ENCODE data around the gene GPATCH2. TPM values are rescaled to one million over a fixed set of nuclear protein-coding genes. Genes with fewer than 3 reads are reported as not detected.

The GPATCH2 gene
- total and polyA plus RNA-seq, 10 of the 15 experiments (the other 5 are each of a cell fraction or from before 2014, with no cell fraction given), result 3.2 to 12.2 (median 5.4) TPM

DNA sequence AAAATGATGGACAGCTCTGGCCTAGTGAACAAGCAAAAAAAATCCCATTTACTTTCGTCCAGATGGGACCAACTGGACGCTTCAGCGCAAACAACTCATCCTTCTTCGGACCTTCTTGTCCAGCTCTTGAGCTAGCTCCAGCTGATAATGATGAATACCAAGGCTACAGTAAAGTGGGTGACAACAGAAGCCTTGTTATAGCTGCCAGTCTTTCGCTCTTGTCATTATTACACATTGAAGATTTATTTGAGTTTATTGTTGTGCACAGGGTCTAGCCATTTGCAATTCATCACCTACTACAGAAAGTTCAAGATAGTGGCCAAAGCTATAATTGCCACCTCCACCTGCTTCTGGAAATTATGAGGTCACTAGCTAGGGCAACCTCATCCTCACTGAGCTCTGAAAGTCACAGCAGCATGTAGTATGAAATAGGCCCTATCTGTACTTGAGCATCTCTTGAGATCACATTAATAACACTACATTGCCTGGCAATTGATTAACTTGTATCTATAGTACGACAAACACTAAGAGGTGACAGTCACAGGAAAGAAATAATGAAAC, 76.9 kb downstream of the GPATCH2 start:
- no peak overlapping the region for H3K4me3 ChIP-seq
- H4K20me1 ChIP-seq (ENCODE audit: control insufficient read depth, insufficient read depth), result no peaks in the 10 kb centered on the region
- no peak overlapping the region for H3K9ac ChIP-seq (ENCODE audit: control insufficient read depth, insufficient read depth, low read length)
- RAD21 ChIA-PET (ENCODE audit: unreplicated experiment), result no interaction called here
- intact Hi-C loops (cut with micrococcal nuclease; ENCODE audit: unreplicated experiment), result no loop called here
- ATAC-seq, result no peak
- SMC1A ChIA-PET (ENCODE audit: uncharacterized antibody, unreplicated experiment), result no interaction called here
- no peak overlapping the region for H3K4me2 ChIP-seq (ENCODE audit: control insufficient read depth, insufficient read depth)
- no peaks in the 10 kb centered on the region for H3K79me2 ChIP-seq (ENCODE audit: control insufficient read depth, insufficient read depth, low read length)
- POLR2A ChIA-PET, result no interaction called here
- DNase-seq (ENCODE audit: low read depth, low spot score), result no peak
- no peak for TF ChIP-seq RAD51 (IDR thresholded peaks at IDR 0.05)
- TF ChIP-seq MEF2A (IDR thresholded peaks at IDR 0.05; ENCODE audit: insufficient read depth, low read depth, low read length), result no peak
- no peak for TF ChIP-seq HCFC1 (IDR thresholded peaks at IDR 0.05; ENCODE audit: low read length)
- no peak for TF ChIP-seq PAX5 (IDR thresholded peaks at IDR 0.05; ENCODE audit: borderline replicate concordance, low read depth, low read length)
- no peak for FAIRE-seq
- no TSS peak for BruUV-seq (replicated peaks)
- WGBS (ENCODE audit: insufficient coverage, insufficient replicate concordance, low lambda C conversion rate, missing lambda C conversion rate), result 97% methylated on average over 6 of the region's 6 CpGs
- H2AFZ ChIP-seq (ENCODE audit: control insufficient read depth, low read depth, low read length), result no peak overlapping the region
- in situ Hi-C loops (cut with MboI), result no loop called here
- no peaks in the 10 kb centered on the region for H3K27me3 ChIP-seq (replicated peaks in 1 of 2; ENCODE audit: control insufficient read depth in 2 of 2, insufficient read depth in 2 of 2, low read length in 1 of 2)
- CTCF ChIA-PET, result interaction anchor here (1.0 kb wide), 2 partner anchors 55 to 191 kb away, joined by 3 read pairs; no protein-coding TSS in a partner anchor
- no peak overlapping the region for H3K27ac ChIP-seq (ENCODE audit: control insufficient read depth, insufficient read depth)
- no peaks in the 10 kb centered on the region for H3K4me1 ChIP-seq (ENCODE audit: control insufficient read depth, insufficient read depth, low read length)
- H3K36me3 ChIP-seq (ENCODE audit: control insufficient read depth in 2 of 2, insufficient read depth in 2 of 2, low read length in 1 of 2), result no peaks in the 10 kb centered on the region
- no peaks in the 10 kb centered on the region for H3K9me3 ChIP-seq (replicated peaks; ENCODE audit: control insufficient read depth, insufficient read depth, low read length)

- 21% methylated on average over 1 of the region's 1 CpG for WGBS (ENCODE audit: insufficient coverage, insufficient replicate concordance, low lambda C conversion rate, missing lambda C conversion rate)
- in situ Hi-C loops (cut with MboI) (no loop called here), intact Hi-C loops (cut with micrococcal nuclease; ENCODE audit: unreplicated experiment) (no loop called here)
- H3K4me1 ChIP-seq (ENCODE audit: control insufficient read depth, insufficient read depth, low read length), result no peaks in the 10 kb centered on the region
- no peak overlapping the region for H3K9ac ChIP-seq (ENCODE audit: control insufficient read depth, insufficient read depth, low read length)
- no peaks in the 10 kb centered on the region for H3K9me3 ChIP-seq (replicated peaks; ENCODE audit: control insufficient read depth, insufficient read depth, low read length)
- H3K36me3 ChIP-seq (ENCODE audit: control insufficient read depth in 2 of 2, insufficient read depth in 2 of 2, low read length in 1 of 2), result no peaks in the 10 kb centered on the region
- POLR2A ChIA-PET, result no interaction called here
- CTCF ChIA-PET, result no interaction called here
- no peak for FAIRE-seq
- BruUV-seq (replicated peaks), result no TSS peak
- no peak overlapping the region for H3K4me2 ChIP-seq (ENCODE audit: control insufficient read depth, insufficient read depth)
- H2AFZ ChIP-seq (ENCODE audit: control insufficient read depth, low read depth, low read length), result no peak overlapping the region
- no peaks in the 10 kb centered on the region for H4K20me1 ChIP-seq (ENCODE audit: control insufficient read depth, insufficient read depth)
- SMC1A ChIA-PET (ENCODE audit: uncharacterized antibody, unreplicated experiment), result no interaction called here
- no peaks in the 10 kb centered on the region for H3K79me2 ChIP-seq (ENCODE audit: control insufficient read depth, insufficient read depth, low read length)
- no peaks in the 10 kb centered on the region for H3K27me3 ChIP-seq (replicated peaks in 1 of 2; ENCODE audit: control insufficient read depth in 2 of 2, insufficient read depth in 2 of 2, low read length in 1 of 2)
- RAD21 ChIA-PET (ENCODE audit: unreplicated experiment), result no interaction called here
- ATAC-seq, result no peak
- H3K4me3 ChIP-seq, result no peak overlapping the region
- no peak for DNase-seq (ENCODE audit: low read depth, low spot score)
- H3K27ac ChIP-seq (ENCODE audit: control insufficient read depth, insufficient read depth), result no peak overlapping the region
- TF ChIP-seq EGR1 (IDR thresholded peaks at IDR 0.05; ENCODE audit: borderline replicate concordance in 1 of 2, low read depth in 2 of 2, low read length in 2 of 2) (no peak), ZNF24 (IDR thresholded peaks at IDR 0.05) (no peak), POU2F2 (IDR thresholded peaks at IDR 0.05; ENCODE audit: borderline replicate concordance, low read depth, low read length) (no peak), TCF3 (IDR thresholded peaks at IDR 0.05; ENCODE audit: borderline replicate concordance, insufficient read depth, low read depth, low read length) (no peak)
- TF ChIP-seq, protein P1, sequence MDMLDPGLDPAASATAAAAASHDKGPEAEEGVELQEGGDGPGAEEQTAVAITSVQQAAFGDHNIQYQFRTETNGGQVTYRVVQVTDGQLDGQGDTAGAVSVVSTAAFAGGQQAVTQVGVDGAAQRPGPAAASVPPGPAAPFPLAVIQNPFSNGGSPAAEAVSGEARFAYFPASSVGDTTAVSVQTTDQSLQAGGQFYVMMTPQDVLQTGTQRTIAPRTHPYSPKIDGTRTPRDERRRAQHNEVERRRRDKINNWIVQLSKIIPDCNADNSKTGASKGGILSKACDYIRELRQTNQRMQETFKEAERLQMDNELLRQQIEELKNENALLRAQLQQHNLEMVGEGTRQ (IDR thresholded peaks at IDR 0.05; ENCODE audit: borderline replicate concordance, low read depth, low read length), result no peak
Measured at GRCh38 chr1:217552339-217552951, 78.4 kb downstream of the GPATCH2 start.

Data from GM12878 (cell line).